NCI-H2081 treated with DMSO at 0.1 percent for 48 hours (cell line): ENCODE measurements around the gene SPECC1.
"Not testable (repeated sequence)": the region's sequence is repeated elsewhere in the genome, so short reads cannot be mapped to it uniquely, and the experiment has no call there.

Source experiments
- DNase-seq: peaks from one replicate; lab custom pipeline; 2025; lab: John Stamatoyannopoulos, UW

Gene SPECC1

GRCh38 chr17:20173091-20173490 lies 163.9 kb downstream of the SPECC1 start:
- DNase-seq = no peak

GRCh38 chr17:20174588-20175265 lies 165.6 kb downstream of the SPECC1 start:
- no peak for DNase-seq

GRCh38 chr17:20179041-20179440 lies 169.9 kb downstream of the SPECC1 start:
- no peak for DNase-seq

- no peak for DNase-seq
These were observed 171.5 kb downstream of the SPECC1 start for GRCh38 chr17:20180661-20181060.

DNA sequence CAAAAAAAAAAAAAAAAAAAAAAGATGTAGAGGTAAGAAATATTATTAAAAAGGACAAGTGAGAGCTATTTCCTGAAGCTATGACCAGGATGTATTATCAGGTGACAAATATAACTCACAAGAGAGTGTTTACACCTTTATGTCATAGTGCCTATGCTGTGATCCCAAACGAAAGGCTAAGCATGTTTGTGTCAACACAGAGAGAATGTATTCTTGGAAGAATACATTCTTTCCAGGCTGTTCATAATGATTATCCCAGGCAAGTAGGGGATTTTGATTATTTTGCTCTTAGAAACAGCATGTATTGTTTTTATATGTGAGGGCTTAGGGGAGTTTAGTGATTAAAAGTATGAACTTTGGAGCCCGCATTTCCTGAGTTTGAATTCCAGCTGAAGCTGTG lies 175.0 kb downstream of the SPECC1 start:
- DNase-seq = no peak

GRCh38 chr17:20184977-20185619 lies 175.9 kb downstream of the SPECC1 start:
- DNase-seq = no peak

DNA sequence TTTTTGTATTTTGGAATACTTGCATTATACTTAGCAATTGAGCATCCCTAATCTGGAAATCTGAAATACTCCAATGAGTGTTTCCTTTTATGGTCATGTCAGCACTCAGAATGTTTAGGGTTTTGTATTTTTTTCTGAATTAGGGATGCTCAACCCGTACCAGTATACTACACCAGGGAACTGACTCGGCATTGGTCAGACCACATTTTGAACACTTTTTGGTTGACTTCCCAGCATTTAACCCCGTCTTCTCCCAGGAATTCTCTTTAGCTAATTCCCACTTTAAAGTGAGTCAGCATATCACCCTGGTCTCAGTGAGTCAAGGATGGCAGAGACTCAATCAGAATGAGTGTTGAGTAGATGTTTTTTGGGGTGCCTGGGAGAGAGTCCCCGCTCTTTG lies 177.9 kb downstream of the SPECC1 start:
- DNase-seq = no peak

GRCh38 chr17:20189302-20189701 lies 180.1 kb downstream of the SPECC1 start:
- no peak for DNase-seq

DNA sequence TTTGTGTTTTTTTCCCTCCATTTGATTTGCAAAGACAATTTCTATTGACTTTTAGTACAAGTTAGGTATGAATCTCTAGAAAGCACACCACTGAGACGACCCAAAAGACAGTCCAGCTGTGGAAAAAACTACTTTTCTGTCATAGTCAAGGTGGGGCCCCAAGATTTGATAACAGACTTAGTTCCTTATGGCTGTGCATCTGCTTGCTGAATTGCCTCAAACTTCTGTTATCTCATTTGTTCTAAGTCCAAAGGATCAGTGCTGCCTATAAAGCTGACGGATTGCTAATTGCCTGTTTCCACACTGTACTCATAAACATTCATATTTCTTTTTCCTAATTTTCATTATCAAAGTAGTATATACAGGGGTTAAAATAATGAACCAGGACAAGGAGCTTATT lies 180.8 kb downstream of the SPECC1 start:
- no peak for DNase-seq

GRCh38 chr17:20190605-20191004 lies 181.4 kb downstream of the SPECC1 start:
- DNase-seq = no peak

- no peak for DNase-seq
These were observed 181.9 kb downstream of the SPECC1 start for GRCh38 chr17:20191056-20191455.

DNA sequence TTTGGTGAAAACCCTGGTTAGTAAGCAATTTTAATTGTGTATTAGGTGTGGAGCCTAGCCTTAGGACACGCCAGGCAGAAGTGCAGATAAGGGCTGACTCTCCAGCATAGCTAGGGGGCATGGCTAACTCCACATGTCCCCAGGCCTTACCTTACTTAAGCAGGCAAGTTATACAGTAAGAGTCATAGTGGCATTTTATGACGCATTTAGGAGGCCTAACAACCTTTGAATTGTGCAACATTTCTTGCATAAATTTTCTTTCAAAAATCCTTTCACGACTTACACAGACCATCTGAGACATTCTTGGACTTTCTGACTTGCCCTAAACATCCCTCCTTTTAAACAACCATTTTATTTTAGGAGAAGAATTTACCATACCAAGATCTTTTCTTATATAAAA lies 187.1 kb downstream of the SPECC1 start:
- not testable (repeated sequence) for DNase-seq

- no peak for DNase-seq
These were observed 188.2 kb downstream of the SPECC1 start for GRCh38 chr17:20197272-20197926.

- no peak for DNase-seq
These were observed 191.0 kb downstream of the SPECC1 start for GRCh38 chr17:20200016-20200795.

DNA sequence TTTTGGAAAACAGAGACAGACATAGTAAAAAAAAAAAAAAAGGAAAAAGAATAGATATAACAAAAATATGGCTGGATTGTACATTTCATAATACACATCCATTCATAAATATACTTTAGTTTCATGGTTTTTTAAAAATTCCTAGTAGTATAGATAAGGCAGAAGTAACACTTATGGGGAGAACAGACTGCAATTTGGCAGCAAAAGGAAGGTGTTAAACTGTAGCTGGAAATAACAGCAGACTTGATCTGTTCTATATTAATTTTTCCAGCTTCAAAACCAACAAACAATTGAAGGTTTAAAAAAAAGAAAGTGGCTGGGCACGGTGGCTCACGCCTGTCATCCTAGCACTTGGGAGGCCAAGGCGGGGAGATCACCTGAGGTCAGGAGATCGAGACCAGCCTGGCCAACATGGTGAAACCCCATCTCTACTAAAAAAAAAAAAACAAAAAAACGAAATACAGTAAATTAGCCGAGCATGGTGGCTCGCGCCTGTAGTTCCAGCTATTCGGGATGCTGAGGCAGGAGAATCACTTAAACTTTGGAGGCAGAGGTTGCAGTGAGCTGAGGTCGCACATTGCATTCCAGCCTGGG lies 191.8 kb downstream of the SPECC1 start:
- DNase-seq = no peak

- DNase-seq = no peak
These were observed 193.0 kb downstream of the SPECC1 start for GRCh38 chr17:20202141-20202621.

- no peak for DNase-seq
These were observed 193.9 kb downstream of the SPECC1 start for GRCh38 chr17:20203018-20203417.

DNA sequence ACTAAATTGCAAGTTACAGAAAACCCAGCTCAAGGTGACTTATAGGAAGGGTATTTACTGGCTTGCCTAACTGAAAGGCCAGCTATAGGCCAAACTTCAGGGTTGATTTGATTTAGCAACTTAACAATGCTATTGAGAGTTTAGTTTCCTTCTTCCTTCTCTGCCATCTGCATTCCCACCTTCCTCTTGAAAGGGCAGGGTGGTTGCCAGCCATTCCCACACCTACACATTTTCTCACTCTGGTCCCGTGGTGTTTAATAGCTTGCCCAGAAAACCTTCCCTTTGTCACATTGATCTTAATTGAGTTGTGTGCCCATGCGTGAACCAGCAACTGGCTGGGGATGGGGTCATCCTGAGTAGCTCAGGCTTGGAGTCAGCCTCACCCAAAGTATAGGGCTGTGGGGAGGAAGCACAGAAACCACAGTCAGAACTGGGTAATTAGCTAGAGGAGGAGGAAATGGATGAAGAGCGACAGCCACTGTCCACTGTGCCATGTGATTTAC lies 194.7 kb downstream of the SPECC1 start:
- no peak for DNase-seq

GRCh38 chr17:20205609-20206008 lies 196.4 kb downstream of the SPECC1 start:
- DNase-seq = no peak

- no peak for DNase-seq
These were observed 196.9 kb downstream of the SPECC1 start for GRCh38 chr17:20206068-20206467.

- DNase-seq = no peak
These were observed 197.4 kb downstream of the SPECC1 start for GRCh38 chr17:20206591-20206990.
